GM18526 (cell line): ENCODE measurements around the gene IQSEC3.

Experiments
- POLR2A ChIP-seq: IDR thresholded peaks from 3 replicates; pipeline ENCODE4 v1.6.1; 2011; ENCODE audit not compliant: insufficient read length; ENCODE audit errors: extremely low read depth

IQSEC3 gene

DNA sequence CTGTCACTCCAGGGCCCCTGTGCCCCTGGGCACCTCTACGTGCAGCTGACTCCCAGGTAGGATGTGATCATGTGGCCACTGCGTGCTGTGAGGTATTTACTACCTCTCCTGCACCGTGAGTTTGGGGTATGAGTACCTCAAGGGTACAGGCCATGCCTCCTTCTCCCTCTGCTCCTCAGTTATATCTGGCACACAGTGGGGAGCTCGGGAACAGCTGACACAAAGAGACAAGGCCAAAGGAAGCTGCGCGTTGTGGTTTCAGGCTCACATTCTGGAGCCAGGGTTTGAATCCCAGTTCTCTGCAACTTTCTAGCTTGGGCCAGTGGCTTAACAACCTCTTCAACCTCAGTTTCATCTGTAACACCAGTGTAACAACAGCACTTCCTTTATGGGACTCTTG, 155.2 kb downstream of the IQSEC3 start:
- TF ChIP-seq POLR2A, result no peak

DNA sequence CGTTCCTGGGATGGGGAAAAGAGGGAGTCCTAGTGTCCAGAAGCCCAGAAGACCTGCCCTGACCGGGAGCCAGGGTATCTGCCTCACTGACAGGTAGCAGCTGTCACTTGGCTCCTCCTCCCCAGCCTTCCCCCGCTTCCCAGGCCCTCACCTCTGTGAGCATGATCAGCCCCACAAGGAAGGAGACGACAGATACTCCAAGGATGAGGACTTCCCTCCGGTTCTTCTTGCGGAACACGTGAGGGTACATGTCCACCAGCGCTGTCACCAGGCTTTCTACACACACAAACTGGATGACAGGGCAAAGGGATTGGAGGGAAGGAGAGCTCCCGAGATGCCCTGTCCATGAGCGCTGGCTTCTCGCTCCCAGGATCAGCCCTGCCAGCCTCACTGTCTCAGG, 157.3 kb downstream of the IQSEC3 start:
- no peak for TF ChIP-seq POLR2A

DNA sequence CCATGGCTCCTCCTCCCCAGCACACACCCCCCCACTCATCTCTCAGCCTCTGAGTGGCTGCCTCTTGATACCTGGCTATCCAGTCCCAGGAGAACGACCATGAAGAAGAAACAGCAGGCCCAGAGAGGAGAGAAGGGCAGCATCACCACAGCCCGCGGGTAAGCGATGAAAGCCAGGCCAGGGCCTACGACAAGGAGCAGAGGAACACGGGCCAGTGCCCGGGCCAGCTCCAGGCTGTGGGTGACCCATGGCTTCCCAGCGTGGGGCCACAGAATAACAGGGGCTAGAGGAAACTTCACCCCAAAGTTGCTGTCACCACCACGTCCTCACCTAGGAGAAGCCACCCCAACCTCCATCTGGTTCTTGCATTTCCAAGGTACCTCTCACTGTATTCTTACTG, 157.8 kb downstream of the IQSEC3 start:
- TF ChIP-seq POLR2A, result no peak

DNA sequence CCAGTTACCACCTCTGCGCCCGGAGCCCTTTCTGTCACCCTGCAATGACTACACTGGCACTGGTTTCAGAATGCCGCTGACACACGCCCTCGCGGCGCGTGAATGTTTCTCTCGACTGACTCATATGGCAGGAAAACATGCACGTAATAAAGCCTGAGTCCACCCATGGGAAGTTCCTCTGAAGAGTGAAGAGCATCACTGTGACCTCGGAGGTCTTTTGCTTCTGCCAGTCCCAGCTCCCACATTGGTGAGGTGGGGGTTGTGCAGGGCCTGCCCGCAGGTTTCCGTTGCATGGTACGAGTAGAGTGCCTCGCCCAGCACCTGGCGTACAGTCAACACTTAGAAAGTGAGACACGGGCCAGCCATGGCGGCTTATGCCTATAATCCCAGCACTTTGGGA, 158.4 kb downstream of the IQSEC3 start:
- TF ChIP-seq POLR2A, result no peak

DNA sequence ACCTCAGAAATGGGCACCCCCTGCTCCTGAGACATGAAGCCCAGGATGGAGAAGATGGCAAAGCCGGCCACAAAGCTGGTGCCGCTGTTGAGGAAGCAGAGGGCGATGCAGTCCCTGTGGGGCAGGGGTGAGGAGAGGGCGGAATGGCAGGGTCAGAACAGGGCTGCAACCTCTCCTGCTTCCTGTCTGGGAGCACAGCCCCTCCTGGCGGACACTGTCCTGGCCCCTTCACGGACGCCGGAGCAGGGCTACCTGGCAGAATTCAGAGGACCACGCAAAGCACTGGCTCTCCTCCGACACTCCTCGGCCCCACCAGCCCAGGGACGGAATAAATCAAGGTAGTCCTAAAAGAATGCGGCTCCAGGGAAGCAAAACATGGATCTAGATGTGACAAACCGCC, 159.8 kb downstream of the IQSEC3 start:
- no peak for TF ChIP-seq POLR2A

DNA sequence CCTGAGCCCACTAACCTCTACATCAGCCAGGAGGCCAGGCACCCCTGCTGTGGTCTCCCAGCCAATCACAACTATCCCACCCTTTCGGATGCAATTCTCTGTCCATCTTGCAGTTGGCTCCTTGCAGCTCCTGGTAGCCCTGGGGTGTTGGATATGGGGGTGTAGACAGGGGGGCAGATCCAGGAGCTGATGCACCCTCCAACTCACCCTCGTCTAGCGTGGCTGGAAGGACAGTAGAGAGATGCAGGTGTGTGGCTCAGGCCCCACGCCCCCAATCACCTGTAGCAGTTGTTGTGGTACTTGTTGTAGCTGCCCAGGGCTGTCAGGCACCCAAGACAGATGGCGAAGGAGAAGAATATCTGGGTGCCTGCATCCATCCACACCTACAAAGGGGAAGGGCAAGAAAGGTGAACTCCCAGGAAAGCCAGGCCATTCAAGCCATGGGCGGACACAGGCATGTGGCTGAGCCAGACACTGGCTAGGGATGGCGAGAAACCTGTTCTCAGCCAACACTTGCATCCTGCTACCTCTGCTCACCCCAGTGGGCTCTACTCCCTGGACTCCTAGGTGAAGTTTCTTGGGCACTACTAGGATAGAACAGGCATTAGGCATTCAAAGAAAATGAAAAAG, 160.8 kb downstream of the IQSEC3 start:
- TF ChIP-seq POLR2A, result no peak
